Adipocyte (in vitro differentiated cells): ENCODE results near the gene SLC12A3.

Source experiments
- DNase-seq: peaks from one replicate; pipeline ENCODE4 v3.0.0-alpha.2; 2015; ENCODE audit warnings: low read depth
- H3K27me3 ChIP-seq: replicated peaks from 2 replicates; pipeline ENCODE4 v1.7.0; 2013; ENCODE audit warnings: mild to moderate bottlenecking, low read length, moderate library complexity; ENCODE audit not compliant: control insufficient read depth, insufficient read depth
- H3K36me3 ChIP-seq: 2 replicates; pipeline ENCODE4 v1.7.0; 2013; ENCODE audit warnings: low read length, mild to moderate bottlenecking, moderate library complexity; ENCODE audit not compliant: control insufficient read depth, insufficient read depth, severe bottlenecking
- H3K4me1 ChIP-seq: 2 replicates; pipeline ENCODE4 v1.7.0; 2013; ENCODE audit warnings: mild to moderate bottlenecking, low read length, moderate library complexity; ENCODE audit not compliant: control insufficient read depth, insufficient read depth
- H3K4me3 ChIP-seq: 2 replicates; pipeline ENCODE4 v1.7.0; 2013; ENCODE audit warnings: mild to moderate bottlenecking, low read length, moderate library complexity
- H3K9ac ChIP-seq: 2 replicates; pipeline ENCODE4 v1.7.0; 2013; ENCODE audit warnings: mild to moderate bottlenecking, low read length, moderate library complexity
- H3K9me3 ChIP-seq: 2 replicates; pipeline ENCODE4 v1.7.0; 2013; ENCODE audit warnings: mild to moderate bottlenecking, low read length, moderate library complexity; ENCODE audit not compliant: control insufficient read depth

SLC12A3 gene, protein sequence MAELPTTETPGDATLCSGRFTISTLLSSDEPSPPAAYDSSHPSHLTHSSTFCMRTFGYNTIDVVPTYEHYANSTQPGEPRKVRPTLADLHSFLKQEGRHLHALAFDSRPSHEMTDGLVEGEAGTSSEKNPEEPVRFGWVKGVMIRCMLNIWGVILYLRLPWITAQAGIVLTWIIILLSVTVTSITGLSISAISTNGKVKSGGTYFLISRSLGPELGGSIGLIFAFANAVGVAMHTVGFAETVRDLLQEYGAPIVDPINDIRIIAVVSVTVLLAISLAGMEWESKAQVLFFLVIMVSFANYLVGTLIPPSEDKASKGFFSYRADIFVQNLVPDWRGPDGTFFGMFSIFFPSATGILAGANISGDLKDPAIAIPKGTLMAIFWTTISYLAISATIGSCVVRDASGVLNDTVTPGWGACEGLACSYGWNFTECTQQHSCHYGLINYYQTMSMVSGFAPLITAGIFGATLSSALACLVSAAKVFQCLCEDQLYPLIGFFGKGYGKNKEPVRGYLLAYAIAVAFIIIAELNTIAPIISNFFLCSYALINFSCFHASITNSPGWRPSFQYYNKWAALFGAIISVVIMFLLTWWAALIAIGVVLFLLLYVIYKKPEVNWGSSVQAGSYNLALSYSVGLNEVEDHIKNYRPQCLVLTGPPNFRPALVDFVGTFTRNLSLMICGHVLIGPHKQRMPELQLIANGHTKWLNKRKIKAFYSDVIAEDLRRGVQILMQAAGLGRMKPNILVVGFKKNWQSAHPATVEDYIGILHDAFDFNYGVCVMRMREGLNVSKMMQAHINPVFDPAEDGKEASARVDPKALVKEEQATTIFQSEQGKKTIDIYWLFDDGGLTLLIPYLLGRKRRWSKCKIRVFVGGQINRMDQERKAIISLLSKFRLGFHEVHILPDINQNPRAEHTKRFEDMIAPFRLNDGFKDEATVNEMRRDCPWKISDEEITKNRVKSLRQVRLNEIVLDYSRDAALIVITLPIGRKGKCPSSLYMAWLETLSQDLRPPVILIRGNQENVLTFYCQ

DNA sequence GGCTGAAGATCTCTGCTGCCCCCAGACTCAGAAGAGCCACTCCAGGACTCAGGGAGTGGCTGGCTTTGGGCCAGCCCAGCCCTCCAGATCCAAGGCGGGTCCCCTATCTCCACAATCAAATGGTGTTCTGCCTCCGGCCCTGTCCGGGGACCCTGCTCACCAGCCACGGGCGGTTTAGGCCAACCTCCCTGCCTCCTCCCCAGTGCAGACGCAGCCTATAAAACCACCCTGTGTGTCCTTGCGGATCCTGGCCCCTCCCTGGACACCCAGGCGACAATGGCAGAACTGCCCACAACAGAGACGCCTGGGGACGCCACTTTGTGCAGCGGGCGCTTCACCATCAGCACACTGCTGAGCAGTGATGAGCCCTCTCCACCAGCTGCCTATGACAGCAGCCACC lies at the start of gene SLC12A3:
Gene SLC12A3 (plus strand): TSS at position 248 of the 400 bp plus-strand sequence. CDS start 29 bp downstream, at position 277.
- Histone ChIP-seq H3K4me1 (no peaks in the 10 kb centered on the region), H3K27me3 (peaks cover 11% of the 10 kb centered on the region), H3K36me3 (no peaks in the 10 kb centered on the region), H3K4me3 (no peak within 1 kb of the TSS), H3K9me3 (no peaks in the 10 kb centered on the region), H3K9ac (no peak within 1 kb of the TSS)
- DNase-seq = no peak

DNA sequence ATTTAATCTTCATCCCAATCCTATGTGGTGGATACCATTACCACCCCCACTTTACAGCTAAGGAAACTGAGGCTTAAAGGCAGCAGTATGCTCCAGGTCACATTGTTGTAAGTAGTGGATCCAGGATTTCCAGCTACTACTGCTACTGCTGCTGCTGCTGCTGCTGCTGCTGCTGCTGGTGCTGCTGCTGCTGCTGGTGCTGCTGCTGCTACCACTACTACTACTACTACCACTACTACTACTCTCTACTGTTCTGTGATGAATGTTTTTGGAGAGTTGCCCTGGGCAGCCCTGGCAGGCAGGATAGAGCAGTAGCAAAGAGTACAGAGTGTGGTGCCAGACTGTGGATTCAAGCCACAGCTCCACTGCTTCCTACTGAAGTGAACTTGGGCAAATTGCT lies 49.3 kb upstream of the SLC12A3 start:
- H3K4me3 ChIP-seq = no peak overlapping the region
- H3K9ac ChIP-seq = no peak overlapping the region
- no peaks in the 10 kb centered on the region for H3K27me3 ChIP-seq
- no peak for DNase-seq
- H3K36me3 ChIP-seq = peaks cover 20% of the 10 kb centered on the region
- no peaks in the 10 kb centered on the region for H3K9me3 ChIP-seq
- H3K4me1 ChIP-seq = no peaks in the 10 kb centered on the region

DNA sequence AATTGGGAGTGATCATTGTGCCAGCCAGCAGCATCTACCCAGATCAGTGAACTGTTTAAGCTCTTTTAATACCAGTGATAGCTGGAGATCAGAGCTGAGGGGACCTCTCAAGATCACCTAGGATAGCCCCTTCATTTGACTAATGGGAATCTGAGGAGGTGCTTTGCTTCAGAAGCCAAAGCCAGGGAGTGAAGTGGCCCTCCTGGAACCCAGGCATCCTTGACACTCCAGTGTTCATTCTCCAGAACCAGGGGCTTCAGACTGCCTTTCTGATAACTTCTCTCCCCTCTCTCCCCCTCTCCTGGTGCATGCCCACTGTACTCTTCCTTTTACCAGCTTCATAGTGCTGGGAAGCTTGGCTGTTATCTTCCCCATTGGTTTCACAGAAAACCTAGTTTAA lies 48.0 kb upstream of the SLC12A3 start:
- no peak for DNase-seq
- H3K4me3 ChIP-seq = no peak overlapping the region
- H3K27me3 ChIP-seq = no peaks in the 10 kb centered on the region
- H3K36me3 ChIP-seq = peaks cover 32% of the 10 kb centered on the region
- H3K9ac ChIP-seq = no peak overlapping the region
- H3K4me1 ChIP-seq = no peaks in the 10 kb centered on the region
- no peaks in the 10 kb centered on the region for H3K9me3 ChIP-seq

DNA sequence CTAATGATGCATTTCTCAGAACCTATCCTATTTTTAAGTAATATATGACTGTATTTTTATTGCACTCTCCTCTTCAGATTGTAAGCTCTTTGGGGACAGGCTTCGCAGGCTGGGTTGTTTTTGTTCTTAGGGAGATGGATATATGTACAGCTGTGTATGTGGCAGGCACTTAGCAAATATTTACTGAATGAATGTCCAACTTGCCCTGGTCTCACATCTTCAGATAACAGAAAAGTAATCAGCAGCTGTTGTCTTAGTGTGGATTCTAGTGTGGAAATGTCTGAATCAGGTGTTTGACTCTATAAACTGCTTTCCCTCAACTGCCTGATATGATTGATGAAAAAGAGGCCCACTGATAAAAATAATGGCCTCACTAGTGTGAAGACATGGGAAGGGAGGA lies 47.1 kb upstream of the SLC12A3 start:
- H3K9me3 ChIP-seq = no peaks in the 10 kb centered on the region
- H3K4me1 ChIP-seq = no peaks in the 10 kb centered on the region
- no peak overlapping the region for H3K4me3 ChIP-seq
- H3K36me3 ChIP-seq = peaks cover 38% of the 10 kb centered on the region
- no peak for DNase-seq
- no peaks in the 10 kb centered on the region for H3K27me3 ChIP-seq
- H3K9ac ChIP-seq = no peak overlapping the region

DNA sequence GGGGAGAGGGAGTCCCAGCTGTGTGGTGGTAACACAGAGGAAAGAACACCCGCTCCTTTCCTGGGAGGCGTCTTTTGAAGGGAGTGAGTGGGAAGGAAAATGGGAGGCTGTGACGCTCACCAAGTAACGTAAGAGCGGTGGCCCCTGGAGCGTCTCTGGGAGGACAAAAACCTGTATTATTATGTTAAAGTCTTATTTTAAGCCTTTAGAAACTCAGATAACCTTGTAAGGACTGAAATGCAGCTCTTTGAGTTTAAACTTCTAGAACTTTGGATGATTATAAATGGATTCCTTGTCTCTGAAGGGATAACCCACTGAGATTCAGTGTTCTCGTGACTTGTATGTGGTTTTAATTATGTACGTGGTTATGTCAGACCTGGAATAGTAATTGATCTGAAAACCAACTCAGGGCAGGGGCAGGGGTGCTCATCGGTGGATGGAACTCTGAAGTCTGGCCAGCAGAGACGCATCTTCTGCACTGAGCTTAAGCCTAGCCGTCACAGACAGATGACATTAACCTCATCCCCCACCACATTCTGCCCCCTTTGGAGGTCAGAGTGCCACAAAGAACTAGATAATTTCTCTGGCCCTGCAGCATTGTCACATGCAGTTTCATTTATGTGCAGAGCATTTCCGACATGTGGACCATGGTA lies 41.8 kb upstream of the SLC12A3 start:
- no peak overlapping the region for H3K9ac ChIP-seq
- no peak overlapping the region for H3K4me3 ChIP-seq
- no peaks in the 10 kb centered on the region for H3K9me3 ChIP-seq
- peaks cover 3% of the 10 kb centered on the region for H3K4me1 ChIP-seq
- peaks cover 60% of the 10 kb centered on the region for H3K36me3 ChIP-seq
- no peak for DNase-seq
- H3K27me3 ChIP-seq = no peaks in the 10 kb centered on the region

DNA sequence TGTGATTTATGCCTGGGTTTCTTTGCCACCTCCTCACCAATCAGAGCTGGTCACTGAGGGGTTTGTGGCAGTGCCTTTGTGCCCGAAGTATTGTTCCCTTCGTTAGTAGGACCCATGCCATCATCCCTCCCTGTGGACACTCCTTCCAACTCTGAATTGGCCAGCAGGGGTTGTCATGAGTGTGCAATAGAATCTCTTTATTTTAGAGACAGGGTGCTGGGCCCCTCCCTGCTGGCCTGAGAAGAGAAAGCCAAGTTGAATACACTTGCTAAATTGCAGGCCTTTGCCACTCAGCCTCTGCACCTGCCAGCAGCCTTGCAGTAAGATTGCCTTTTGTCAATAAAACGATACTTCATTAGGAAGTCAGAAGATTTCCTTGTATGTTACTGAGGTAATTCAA lies 40.7 kb upstream of the SLC12A3 start:
- H3K4me1 ChIP-seq = peaks cover 3% of the 10 kb centered on the region
- H3K9ac ChIP-seq = no peak overlapping the region
- no peak for DNase-seq
- no peaks in the 10 kb centered on the region for H3K27me3 ChIP-seq
- peaks cover 61% of the 10 kb centered on the region for H3K36me3 ChIP-seq
- no peaks in the 10 kb centered on the region for H3K9me3 ChIP-seq
- H3K4me3 ChIP-seq = no peak overlapping the region

DNA sequence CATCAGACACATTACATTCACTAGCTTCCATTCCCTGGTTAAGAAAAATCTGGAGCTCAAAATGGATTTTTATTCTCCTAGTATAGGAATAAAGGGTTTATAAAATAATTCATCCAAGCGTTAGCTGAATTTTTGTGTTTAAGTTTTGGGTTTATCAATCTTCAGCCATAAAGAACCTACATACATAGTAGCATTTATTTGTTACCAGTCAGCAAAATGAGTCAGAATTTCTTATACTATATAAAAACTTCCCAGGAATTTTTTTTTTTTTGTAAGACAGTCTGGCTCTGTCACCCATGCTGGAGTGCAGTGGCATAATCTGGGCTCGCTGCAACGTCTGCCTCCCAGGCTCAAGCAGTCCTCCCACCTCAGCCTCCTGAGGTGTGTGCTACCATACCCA lies 40.2 kb upstream of the SLC12A3 start:
- no peak overlapping the region for H3K4me3 ChIP-seq
- H3K9me3 ChIP-seq = no peaks in the 10 kb centered on the region
- H3K4me1 ChIP-seq = peaks cover 3% of the 10 kb centered on the region
- H3K36me3 ChIP-seq = peaks cover 59% of the 10 kb centered on the region
- no peaks in the 10 kb centered on the region for H3K27me3 ChIP-seq
- DNase-seq = no peak
- no peak overlapping the region for H3K9ac ChIP-seq

DNA sequence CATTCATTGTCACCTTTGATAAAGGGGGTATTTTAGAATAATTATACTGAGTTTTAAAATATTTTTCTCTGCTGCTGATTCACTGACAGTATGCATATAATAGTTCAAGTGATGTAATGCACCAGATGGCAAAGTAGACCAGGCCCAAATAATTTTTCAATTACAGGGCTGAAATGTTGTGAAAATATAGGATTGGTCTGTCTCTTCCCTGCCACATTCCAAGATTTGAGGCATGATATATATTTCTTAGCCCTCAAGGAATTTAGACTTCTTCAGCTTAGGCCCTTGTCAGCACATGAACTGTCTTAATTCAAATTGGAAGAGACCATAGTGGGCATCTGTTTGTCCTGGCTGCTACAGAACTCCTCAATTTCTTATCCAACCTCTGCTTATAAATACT lies 39.2 kb upstream of the SLC12A3 start:
- Histone ChIP-seq H3K9me3 (no peaks in the 10 kb centered on the region), H3K27me3 (no peaks in the 10 kb centered on the region), H3K4me1 (peaks cover 3% of the 10 kb centered on the region), H3K36me3 (peaks cover 49% of the 10 kb centered on the region), H3K4me3 (no peak overlapping the region), H3K9ac (no peak overlapping the region)
- peak; percentile 44 for DNase-seq

DNA sequence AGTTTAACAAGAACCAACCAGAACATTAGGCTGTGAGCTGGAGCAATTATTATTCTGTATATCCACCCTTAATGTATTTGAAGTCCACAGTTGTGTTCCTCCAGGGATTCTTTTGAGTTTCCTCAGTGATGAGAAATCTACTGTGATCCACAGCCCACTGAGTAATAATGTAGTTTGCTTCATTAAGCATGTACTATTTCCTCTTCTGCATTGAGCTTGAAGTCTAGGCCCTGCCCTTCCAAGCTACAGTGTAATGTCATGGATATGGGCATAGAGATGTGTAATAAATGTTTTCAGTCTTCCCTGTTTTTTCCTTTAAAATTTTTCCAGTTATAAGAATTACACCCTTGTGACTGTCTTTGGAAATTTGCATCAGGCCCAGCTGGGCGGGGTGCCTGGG lies 36.4 kb upstream of the SLC12A3 start:
- Histone ChIP-seq H3K9ac (no peak overlapping the region), H3K4me3 (no peak overlapping the region), H3K27me3 (no peaks in the 10 kb centered on the region), H3K4me1 (peaks cover 3% of the 10 kb centered on the region), H3K9me3 (no peaks in the 10 kb centered on the region), H3K36me3 (peaks cover 45% of the 10 kb centered on the region)
- no peak for DNase-seq

DNA sequence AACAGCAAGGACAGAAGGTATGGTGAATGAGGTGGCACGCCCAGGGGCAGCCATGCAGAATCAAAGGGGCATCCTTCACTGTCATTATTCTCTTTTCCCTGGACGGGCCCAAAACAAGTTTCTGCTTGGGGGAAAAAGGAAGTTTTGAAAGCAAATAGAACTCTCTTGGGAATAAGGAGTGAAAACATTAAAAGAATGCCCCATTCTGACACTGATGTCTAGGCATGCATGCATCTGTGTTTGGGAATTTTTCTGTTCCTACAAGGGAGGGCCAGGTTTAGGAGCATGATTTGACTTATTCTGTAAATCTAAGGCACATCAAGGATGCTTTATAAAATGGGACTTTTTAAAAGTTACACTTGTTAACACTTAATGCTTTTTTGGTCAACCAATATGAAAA lies 34.3 kb upstream of the SLC12A3 start:
- no peak overlapping the region for H3K4me3 ChIP-seq
- H3K9ac ChIP-seq = no peak overlapping the region
- H3K27me3 ChIP-seq = no peaks in the 10 kb centered on the region
- DNase-seq = peak; percentile 71
- peaks cover 49% of the 10 kb centered on the region for H3K36me3 ChIP-seq
- H3K4me1 ChIP-seq = no peaks in the 10 kb centered on the region
- no peaks in the 10 kb centered on the region for H3K9me3 ChIP-seq

DNA sequence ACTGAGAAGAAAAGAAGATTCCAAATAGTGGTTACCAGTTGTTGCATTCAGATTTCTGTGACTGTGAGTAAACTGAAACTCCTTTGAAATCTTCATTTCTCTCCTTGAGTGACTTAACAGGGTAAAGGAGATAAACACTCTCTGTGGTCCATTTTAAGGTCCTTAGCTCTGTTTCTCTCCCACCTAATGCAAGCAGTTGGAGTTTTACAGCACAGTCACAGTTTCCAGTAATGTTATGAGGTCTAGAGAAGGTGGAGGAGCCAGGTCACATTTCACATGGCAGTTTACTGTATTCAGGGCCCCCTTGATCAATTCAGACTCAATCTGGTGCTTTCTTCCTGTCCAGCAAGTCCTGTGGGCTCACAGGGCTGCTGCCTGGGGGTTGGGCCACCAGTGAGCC lies 32.2 kb upstream of the SLC12A3 start:
- no peak for DNase-seq
- Histone ChIP-seq H3K4me1 (no peaks in the 10 kb centered on the region), H3K4me3 (no peak overlapping the region), H3K27me3 (no peaks in the 10 kb centered on the region), H3K36me3 (peaks cover 60% of the 10 kb centered on the region), H3K9me3 (no peaks in the 10 kb centered on the region), H3K9ac (no peak overlapping the region)
